ENCODE results near the gene ZHX3. TPM values are rescaled to one million over a fixed set of nuclear protein-coding genes. Genes with fewer than 3 reads are reported as not detected.
A peak's percentile ranks its signal among the peaks of the same experiment; 100 is the strongest.

Gene ZHX3
- total and polyA plus RNA-seq, 4 donors = 3.2 to 30.0 (median 8.0) TPM

DNA sequence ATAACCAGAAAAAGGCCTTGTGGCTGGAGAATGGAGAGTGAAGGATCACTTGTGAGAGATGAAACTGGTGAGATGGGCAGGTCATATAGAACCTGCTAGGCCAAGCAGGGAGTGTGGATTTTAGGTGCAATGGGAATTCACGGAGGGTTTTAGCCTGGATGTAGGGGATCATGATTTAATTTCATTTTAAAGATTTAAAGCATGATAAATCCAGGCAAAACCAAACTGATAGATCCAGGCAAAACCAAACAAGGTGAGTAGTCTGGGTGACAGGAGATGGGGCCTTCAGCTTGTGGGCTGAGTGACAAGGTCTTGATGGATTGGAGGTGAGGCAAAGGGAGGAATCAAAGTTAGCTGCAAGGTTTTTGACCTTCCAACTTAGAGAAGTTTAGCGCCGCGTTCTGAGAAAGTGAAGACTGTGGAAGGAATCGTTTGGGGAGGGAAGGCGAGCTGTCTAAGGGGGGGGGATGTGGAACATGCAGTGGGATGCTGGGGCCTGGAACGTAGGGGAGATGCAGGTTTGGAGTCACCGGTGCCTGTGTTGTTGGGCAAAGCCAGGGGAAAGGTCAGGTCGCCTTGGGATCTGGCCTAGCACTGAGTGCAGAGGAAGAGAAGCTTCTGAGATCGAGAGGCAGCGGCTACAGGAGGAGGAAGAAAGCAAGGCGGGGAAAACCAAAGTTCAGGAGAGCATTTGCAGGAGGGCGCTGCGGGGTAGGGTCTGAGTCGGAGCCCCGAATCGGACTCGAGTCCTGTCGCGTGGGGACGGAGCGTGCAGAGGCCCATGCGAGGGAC lies 181.4 kb downstream of the ZHX3 start (continued):
- TF ChIP-seq, protein P1, sequence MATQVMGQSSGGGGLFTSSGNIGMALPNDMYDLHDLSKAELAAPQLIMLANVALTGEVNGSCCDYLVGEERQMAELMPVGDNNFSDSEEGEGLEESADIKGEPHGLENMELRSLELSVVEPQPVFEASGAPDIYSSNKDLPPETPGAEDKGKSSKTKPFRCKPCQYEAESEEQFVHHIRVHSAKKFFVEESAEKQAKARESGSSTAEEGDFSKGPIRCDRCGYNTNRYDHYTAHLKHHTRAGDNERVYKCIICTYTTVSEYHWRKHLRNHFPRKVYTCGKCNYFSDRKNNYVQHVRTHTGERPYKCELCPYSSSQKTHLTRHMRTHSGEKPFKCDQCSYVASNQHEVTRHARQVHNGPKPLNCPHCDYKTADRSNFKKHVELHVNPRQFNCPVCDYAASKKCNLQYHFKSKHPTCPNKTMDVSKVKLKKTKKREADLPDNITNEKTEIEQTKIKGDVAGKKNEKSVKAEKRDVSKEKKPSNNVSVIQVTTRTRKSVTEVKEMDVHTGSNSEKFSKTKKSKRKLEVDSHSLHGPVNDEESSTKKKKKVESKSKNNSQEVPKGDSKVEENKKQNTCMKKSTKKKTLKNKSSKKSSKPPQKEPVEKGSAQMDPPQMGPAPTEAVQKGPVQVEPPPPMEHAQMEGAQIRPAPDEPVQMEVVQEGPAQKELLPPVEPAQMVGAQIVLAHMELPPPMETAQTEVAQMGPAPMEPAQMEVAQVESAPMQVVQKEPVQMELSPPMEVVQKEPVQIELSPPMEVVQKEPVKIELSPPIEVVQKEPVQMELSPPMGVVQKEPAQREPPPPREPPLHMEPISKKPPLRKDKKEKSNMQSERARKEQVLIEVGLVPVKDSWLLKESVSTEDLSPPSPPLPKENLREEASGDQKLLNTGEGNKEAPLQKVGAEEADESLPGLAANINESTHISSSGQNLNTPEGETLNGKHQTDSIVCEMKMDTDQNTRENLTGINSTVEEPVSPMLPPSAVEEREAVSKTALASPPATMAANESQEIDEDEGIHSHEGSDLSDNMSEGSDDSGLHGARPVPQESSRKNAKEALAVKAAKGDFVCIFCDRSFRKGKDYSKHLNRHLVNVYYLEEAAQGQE (IDR thresholded peaks at IDR 0.05) = no peak

DNA sequence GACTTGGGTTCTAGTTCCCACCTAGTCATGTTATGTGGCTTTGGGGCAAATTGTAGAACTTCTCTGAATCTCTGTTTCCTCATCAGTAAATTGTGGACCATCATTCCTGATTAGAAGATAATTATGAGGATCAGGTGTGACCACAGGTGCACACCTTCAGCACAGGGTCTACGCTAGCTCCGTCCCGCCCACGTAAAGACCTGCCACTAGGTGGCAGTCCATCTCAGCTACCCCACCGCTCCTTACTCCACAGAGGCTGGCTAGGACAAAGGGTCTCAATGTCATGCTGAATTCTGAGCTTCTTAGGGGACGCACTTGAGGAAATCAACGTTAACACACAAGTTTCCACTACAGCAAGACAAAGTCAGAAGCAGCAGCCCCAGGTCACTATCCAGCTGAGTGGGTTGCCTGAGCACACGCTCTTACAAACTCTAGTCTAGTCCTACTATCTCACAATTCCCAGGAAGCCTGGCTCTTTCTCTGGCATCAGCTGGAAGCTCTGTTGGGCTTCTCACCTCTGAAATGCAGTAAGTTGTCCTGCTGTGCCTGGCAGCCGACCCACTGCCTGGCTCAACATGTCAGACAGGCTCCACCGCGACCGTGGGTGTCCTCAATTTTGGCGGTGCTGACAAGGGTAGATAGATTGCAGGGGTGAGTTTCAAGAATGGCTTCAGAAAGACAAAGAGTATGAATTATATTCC lies 182.2 kb downstream of the ZHX3 start:
- Histone ChIP-seq H3K4me3 (ENCODE audit: low read depth in 1 of 3, low read length in 3 of 3) (no peak overlapping the region), H3K9ac (ENCODE audit: low read depth in 1 of 2, low read length in 2 of 2) (no peak overlapping the region), H3K27me3 (ENCODE audit: control insufficient read depth in 4 of 4, insufficient read depth in 4 of 4, low read length in 3 of 4) (no peaks in the 10 kb centered on the region), H3K27ac (ENCODE audit: low read depth in 1 of 2, low read length in 2 of 2) (no peak overlapping the region), H3K4me1 (ENCODE audit: control insufficient read depth in 4 of 4, insufficient read depth in 4 of 4, low read length in 3 of 4) (peaks cover 0 to 19% (median 11%) of the 10 kb centered on the region in 4 donors), H3K36me3 (ENCODE audit: control insufficient read depth in 4 of 4, insufficient read depth in 3 of 4, low read depth in 1 of 4, low read length in 3 of 4) (no peaks in the 10 kb centered on the region), H3K9me3 (ENCODE audit: control insufficient read depth in 4 of 4, low read length in 3 of 4) (no peaks in the 10 kb centered on the region)
- WGBS = 58% methylated on average over 13 of the region's 13 CpGs
- peak; percentile 64 for DNase-seq (ENCODE audit: low spot score)
- TF ChIP-seq HNF4A (conservative IDR thresholded peaks at IDR 0.05) (no peak), TAF1 (conservative IDR thresholded peaks at IDR 0.05) (no peak), YY1 (IDR thresholded peaks at IDR 0.05) (no peak), SP1 (IDR thresholded peaks at IDR 0.05) (no peak), RXRA (IDR thresholded peaks at IDR 0.05) (no peak), RAD21 (IDR thresholded peaks at IDR 0.05) (peak; percentile 77 to 88), NR2F2 (IDR thresholded peaks at IDR 0.05) (no peak), FOXA1 (IDR thresholded peaks at IDR 0.05) (no peak), GABPA (IDR thresholded peaks at IDR 0.05 in 1 of 2, conservative IDR thresholded peaks at IDR 0.05 in 1 of 2) (no peak), FOXA2 (IDR thresholded peaks at IDR 0.05) (no peak)
- TF ChIP-seq, protein P1 (IDR thresholded peaks at IDR 0.05) = no peak
- TF ChIP-seq, protein P2, sequence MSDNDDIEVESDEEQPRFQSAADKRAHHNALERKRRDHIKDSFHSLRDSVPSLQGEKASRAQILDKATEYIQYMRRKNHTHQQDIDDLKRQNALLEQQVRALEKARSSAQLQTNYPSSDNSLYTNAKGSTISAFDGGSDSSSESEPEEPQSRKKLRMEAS (IDR thresholded peaks at IDR 0.05) = no peak
- TF ChIP-seq, protein P3, sequence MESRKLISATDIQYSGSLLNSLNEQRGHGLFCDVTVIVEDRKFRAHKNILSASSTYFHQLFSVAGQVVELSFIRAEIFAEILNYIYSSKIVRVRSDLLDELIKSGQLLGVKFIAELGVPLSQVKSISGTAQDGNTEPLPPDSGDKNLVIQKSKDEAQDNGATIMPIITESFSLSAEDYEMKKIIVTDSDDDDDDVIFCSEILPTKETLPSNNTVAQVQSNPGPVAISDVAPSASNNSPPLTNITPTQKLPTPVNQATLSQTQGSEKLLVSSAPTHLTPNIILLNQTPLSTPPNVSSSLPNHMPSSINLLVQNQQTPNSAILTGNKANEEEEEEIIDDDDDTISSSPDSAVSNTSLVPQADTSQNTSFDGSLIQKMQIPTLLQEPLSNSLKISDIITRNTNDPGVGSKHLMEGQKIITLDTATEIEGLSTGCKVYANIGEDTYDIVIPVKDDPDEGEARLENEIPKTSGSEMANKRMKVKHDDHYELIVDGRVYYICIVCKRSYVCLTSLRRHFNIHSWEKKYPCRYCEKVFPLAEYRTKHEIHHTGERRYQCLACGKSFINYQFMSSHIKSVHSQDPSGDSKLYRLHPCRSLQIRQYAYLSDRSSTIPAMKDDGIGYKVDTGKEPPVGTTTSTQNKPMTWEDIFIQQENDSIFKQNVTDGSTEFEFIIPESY (IDR thresholded peaks at IDR 0.05) = no peak
- TF ChIP-seq, protein P4, sequence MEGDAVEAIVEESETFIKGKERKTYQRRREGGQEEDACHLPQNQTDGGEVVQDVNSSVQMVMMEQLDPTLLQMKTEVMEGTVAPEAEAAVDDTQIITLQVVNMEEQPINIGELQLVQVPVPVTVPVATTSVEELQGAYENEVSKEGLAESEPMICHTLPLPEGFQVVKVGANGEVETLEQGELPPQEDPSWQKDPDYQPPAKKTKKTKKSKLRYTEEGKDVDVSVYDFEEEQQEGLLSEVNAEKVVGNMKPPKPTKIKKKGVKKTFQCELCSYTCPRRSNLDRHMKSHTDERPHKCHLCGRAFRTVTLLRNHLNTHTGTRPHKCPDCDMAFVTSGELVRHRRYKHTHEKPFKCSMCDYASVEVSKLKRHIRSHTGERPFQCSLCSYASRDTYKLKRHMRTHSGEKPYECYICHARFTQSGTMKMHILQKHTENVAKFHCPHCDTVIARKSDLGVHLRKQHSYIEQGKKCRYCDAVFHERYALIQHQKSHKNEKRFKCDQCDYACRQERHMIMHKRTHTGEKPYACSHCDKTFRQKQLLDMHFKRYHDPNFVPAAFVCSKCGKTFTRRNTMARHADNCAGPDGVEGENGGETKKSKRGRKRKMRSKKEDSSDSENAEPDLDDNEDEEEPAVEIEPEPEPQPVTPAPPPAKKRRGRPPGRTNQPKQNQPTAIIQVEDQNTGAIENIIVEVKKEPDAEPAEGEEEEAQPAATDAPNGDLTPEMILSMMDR (IDR thresholded peaks at IDR 0.05; ENCODE audit: low read depth, low read length, missing input control) = peak; percentile 63

Measured in liver (tissue), 9 donors.